Measurements from ENCODE around the gene TBCK. TPM values are rescaled to one million over a fixed set of nuclear protein-coding genes. Genes with fewer than 3 reads are reported as not detected.

The TBCK gene
- polyA plus RNA-seq, result 1 to 10 TPM; 6.0 to 8.2 TPM

DNA sequence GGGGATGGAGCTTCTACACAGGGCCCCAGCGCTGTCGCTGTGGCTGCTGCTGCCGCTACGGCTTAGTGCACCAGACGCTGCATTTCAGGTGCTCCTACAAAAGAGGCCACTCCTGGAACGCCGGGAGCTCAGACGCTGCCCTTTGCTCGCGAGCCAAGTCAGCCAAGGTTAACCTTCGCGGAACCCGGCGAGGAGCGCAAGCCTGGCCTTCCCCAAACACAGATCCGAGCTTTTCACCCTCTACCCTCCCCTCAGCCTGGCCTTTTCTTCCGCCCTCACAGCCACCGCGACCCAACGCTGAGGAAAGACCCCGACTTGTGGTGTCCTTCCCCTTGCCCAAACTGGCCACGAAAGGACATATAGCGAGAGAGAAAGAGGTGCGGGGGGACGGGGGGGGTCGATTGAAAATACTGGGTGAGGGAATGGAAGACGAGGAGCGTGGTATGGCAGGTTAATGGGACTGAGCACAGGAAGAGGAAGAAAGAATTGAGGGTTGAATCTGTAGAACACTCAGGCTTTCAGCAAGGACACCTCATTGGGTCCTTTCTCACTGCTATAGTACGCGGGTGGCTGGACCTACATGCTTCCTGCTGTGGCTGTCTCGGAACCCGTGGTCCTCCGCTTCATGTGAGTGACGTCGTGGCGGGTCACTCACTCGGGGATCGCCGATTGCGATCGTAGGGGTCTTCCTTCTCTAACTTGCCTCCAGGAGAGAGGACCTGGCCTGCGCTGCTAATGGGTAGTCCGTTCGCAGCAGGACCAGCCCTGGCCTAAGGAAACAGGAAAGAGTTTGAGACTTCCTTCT lies at the start of gene TBCK, which contains the start of gene AIMP1:
Gene TBCK, minus strand, starts transcription at position 242 of the 805 bp plus-strand sequence. CDS start 7,249 bp downstream, outside the sequence.
Gene AIMP1, plus strand, starts transcription at position 583 of the 805 bp plus-strand sequence. CDS start 8,460 bp downstream, outside the sequence.
- Histone ChIP-seq H3K4me1 (ENCODE audit: control insufficient read depth in 2 of 2, insufficient read depth in 2 of 2, low read length in 1 of 2) (peaks cover 0 to 2% of the 10 kb centered on the region in 2 donors), H3K27me3 (ENCODE audit: control insufficient read depth in 1 of 2, insufficient read depth in 2 of 2, low read length in 2 of 2) (no peaks in the 10 kb centered on the region), H3K4me3 (ENCODE audit: low read depth in 1 of 2, low read length in 2 of 2) (peak within 1 kb of the TSS; percentile 83 to 93), H3K27ac (ENCODE audit: low read depth in 2 of 2, low read length in 1 of 2) (peak within 1 kb of the TSS; percentile 95 to 100), H3K36me3 (ENCODE audit: control insufficient read depth in 2 of 2, insufficient read depth in 2 of 2, low read length in 1 of 2) (peaks cover 0 to 2% of the 10 kb centered on the region in 2 donors), H3K9me3 (ENCODE audit: control insufficient read depth in 2 of 2, insufficient read depth in 1 of 2, low read depth in 1 of 2, low read length in 1 of 2) (no peaks in the 10 kb centered on the region)
- WGBS, 2 donors, result 0% methylated on average over 44 of the region's 44 CpGs

DNA sequence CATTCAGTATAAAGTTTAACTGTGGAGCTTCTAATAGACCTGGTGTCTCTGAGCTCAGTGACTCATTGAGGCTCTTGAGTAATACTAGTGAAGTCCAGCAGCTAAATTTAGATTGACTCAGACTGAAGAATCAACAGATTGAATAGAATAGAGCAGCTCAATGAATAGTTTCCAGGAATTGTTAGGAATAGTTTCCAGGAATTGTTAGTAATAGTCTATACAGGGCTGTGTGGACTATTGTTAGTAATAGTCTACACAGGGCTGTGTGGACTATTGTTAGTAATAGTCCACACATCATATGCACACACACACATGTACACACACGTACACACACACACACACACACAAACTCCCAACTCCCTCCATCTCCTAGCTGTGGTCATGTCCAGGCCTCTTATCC lies 49.6 kb upstream of the TBCK start:
- Histone ChIP-seq H3K27ac (ENCODE audit: low read depth in 2 of 2, low read length in 1 of 2) (no peak overlapping the region), H3K27me3 (ENCODE audit: control insufficient read depth in 1 of 2, insufficient read depth in 2 of 2, low read length in 2 of 2) (no peaks in the 10 kb centered on the region)
- 67 to 72% methylated on average over 1 of the region's 1 CpG for WGBS, 2 donors

DNA sequence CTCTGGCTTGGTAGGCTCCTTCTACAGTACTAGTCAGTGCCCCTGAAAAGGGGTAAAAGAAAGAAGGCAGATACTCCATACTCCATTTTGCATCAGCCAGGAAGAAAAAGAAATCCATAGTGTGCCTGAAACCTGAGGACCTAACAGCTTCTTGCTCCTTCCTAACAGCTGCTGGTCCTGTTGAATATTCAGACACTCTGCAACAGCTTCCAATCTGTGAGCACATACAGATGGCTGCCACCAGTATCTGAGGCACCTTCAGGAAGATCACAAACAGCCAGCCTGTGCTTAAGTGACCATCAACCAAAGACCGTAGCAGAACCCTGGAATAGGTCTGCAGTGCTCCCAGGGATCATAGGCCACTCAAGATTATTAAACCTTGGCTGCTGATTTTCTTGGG lies 48.3 kb upstream of the TBCK start:
- Histone ChIP-seq H3K9me3 (ENCODE audit: control insufficient read depth in 2 of 2, insufficient read depth in 1 of 2, low read depth in 1 of 2, low read length in 1 of 2) (peaks cover 0 to 2% of the 10 kb centered on the region in 2 donors), H3K36me3 (ENCODE audit: control insufficient read depth in 2 of 2, insufficient read depth in 2 of 2, low read length in 1 of 2) (no peaks in the 10 kb centered on the region), H3K4me3 (ENCODE audit: low read depth in 1 of 2, low read length in 2 of 2) (no peak overlapping the region), H3K27ac (ENCODE audit: low read depth in 2 of 2, low read length in 1 of 2) (no peak overlapping the region), H3K27me3 (ENCODE audit: control insufficient read depth in 1 of 2, insufficient read depth in 2 of 2, low read length in 2 of 2) (no peaks in the 10 kb centered on the region), H3K4me1 (ENCODE audit: control insufficient read depth in 2 of 2, insufficient read depth in 2 of 2, low read length in 1 of 2) (no peaks in the 10 kb centered on the region)
- WGBS, 2 donors, result 79 to 98% methylated on average over 1 of the region's 1 CpG

More for the DNA sequence above, 49.6 kb upstream of the TBCK start:
- no peak overlapping the region for H3K4me3 ChIP-seq (ENCODE audit: low read depth in 1 of 2, low read length in 2 of 2)
- H3K9me3 ChIP-seq (ENCODE audit: control insufficient read depth in 2 of 2, insufficient read depth in 1 of 2, low read depth in 1 of 2, low read length in 1 of 2), result peaks cover 0 to 2% of the 10 kb centered on the region in 2 donors
- H3K4me1 ChIP-seq (ENCODE audit: control insufficient read depth in 2 of 2, insufficient read depth in 2 of 2, low read length in 1 of 2), result no peaks in the 10 kb centered on the region
- no peaks in the 10 kb centered on the region for H3K36me3 ChIP-seq (ENCODE audit: control insufficient read depth in 2 of 2, insufficient read depth in 2 of 2, low read length in 1 of 2)

DNA sequence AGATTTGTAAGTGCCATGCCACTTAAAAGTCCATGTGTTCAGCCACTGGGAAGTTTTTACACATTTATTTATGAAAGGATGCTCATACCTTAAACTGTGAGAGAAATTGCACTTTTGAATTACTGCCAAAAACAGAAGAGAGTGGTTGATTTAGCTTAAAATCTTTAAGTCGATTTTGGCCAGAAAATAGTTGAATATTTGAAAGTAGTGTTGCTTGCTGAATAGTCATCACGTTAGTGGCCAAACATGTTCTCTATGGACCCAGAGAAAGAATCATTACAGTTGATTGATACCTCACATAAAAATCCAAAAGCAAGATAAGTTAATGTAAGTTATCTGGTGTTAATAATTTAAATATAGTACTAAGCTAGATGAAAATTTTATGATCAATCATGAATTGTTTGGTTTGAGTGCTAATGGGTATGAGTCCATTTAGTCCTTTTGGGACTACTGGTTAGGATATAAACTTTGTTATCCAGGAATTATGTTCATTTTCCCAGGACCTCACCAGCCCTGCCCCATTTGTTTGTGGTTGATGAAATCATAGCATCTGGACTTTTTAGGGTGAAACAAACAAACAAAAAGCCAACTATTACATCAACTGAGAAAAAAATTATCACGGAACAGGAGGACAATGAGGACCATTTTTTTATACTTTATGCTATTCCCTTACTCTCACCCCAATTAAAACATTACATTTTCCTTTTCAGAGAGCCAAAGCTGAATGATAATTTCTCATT lies 46.2 kb upstream of the TBCK start:
- Histone ChIP-seq H3K36me3 (ENCODE audit: control insufficient read depth in 2 of 2, insufficient read depth in 2 of 2, low read length in 1 of 2) (no peaks in the 10 kb centered on the region), H3K27me3 (ENCODE audit: control insufficient read depth in 1 of 2, insufficient read depth in 2 of 2, low read length in 2 of 2) (no peaks in the 10 kb centered on the region), H3K9me3 (ENCODE audit: control insufficient read depth in 2 of 2, insufficient read depth in 1 of 2, low read depth in 1 of 2, low read length in 1 of 2) (peaks cover 0 to 2% of the 10 kb centered on the region in 2 donors), H3K4me1 (ENCODE audit: control insufficient read depth in 2 of 2, insufficient read depth in 2 of 2, low read length in 1 of 2) (no peaks in the 10 kb centered on the region), H3K27ac (ENCODE audit: low read depth in 2 of 2, low read length in 1 of 2) (no peak overlapping the region), H3K4me3 (ENCODE audit: low read depth in 1 of 2, low read length in 2 of 2) (no peak overlapping the region)
- WGBS, 2 donors, result 73 to 76% methylated on average over 3 of the region's 3 CpGs

DNA sequence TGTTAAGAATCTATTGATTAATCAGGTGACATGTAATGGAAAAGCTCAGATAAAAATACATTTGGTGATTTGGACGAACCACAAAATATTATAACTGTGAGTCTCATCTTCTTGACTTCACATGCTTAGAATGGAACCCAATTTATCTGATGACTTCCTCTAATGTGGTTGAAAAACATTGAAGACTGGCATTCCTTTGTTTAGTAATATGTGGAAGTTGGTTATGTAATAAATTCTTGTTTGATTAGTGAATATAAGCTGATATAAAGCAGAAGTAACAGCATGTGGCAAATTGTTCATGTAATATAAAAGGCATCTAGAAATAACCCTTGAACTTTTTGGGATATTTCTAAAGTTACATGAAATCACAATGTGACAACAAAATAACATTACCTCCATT lies 42.9 kb upstream of the TBCK start:
- no peaks in the 10 kb centered on the region for H3K4me1 ChIP-seq (ENCODE audit: control insufficient read depth in 2 of 2, insufficient read depth in 2 of 2, low read length in 1 of 2)
- H3K27me3 ChIP-seq (ENCODE audit: control insufficient read depth in 1 of 2, insufficient read depth in 2 of 2, low read length in 2 of 2), result no peaks in the 10 kb centered on the region
- H3K4me3 ChIP-seq (ENCODE audit: low read depth in 1 of 2, low read length in 2 of 2), result no peak overlapping the region
- H3K9me3 ChIP-seq (ENCODE audit: control insufficient read depth in 2 of 2, insufficient read depth in 1 of 2, low read depth in 1 of 2, low read length in 1 of 2), result no peaks in the 10 kb centered on the region
- H3K27ac ChIP-seq (ENCODE audit: low read depth in 2 of 2, low read length in 1 of 2), result no peak overlapping the region
- WGBS, 2 donors, result 79 to 91% methylated on average over 1 of the region's 1 CpG
- H3K36me3 ChIP-seq (ENCODE audit: control insufficient read depth in 2 of 2, insufficient read depth in 2 of 2, low read length in 1 of 2), result no peaks in the 10 kb centered on the region

DNA sequence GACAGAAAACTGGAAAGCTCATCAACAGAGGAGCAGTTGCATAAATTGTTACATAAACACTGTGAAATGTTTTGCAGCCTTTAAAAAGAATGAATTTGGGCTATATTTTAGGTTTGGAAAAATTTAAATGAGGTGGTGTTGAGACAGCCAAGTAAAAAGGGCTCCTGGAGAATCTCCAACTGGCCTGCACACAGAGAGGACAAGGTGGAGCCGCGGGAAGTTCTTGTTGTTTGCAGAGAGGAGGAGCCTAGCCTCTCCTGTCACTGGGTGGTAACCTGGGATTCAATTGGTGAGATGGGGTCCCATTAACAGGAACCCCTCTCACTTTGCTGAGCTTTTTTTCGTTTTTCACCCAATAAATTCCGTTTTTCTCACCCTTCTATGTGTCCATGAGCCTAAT lies 39.2 kb upstream of the TBCK start:
- no peaks in the 10 kb centered on the region for H3K27me3 ChIP-seq (ENCODE audit: control insufficient read depth in 1 of 2, insufficient read depth in 2 of 2, low read length in 2 of 2)
- H3K4me1 ChIP-seq (ENCODE audit: control insufficient read depth in 2 of 2, insufficient read depth in 2 of 2, low read length in 1 of 2), result no peaks in the 10 kb centered on the region
- WGBS, 2 donors, result 54 to 66% methylated on average over 4 of the region's 4 CpGs
- no peak overlapping the region for H3K27ac ChIP-seq (ENCODE audit: low read depth in 2 of 2, low read length in 1 of 2)
- H3K9me3 ChIP-seq (ENCODE audit: control insufficient read depth in 2 of 2, insufficient read depth in 1 of 2, low read depth in 1 of 2, low read length in 1 of 2), result no peaks in the 10 kb centered on the region
- no peak overlapping the region for H3K4me3 ChIP-seq (ENCODE audit: low read depth in 1 of 2, low read length in 2 of 2)
- H3K36me3 ChIP-seq (ENCODE audit: control insufficient read depth in 2 of 2, insufficient read depth in 2 of 2, low read length in 1 of 2), result no peaks in the 10 kb centered on the region

DNA sequence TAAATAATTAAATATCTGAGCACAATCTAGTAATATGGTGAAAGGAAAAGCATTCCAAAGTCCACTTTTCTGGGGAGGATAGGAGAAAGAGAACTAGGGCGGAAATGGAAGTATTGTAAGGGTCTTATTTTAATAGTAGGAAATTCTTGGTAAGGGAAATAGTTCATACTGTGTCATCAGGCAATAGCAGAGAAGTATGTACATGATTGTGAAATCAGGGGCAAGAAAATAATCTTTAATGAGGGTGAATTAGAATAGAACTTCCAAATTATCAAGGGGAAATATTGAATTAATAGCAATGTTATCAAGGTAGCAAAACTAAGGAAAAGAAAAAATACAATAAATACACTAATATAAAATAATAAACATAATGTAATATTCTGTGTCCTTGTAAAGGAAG lies 37.8 kb upstream of the TBCK start:
- Histone ChIP-seq H3K4me3 (ENCODE audit: low read depth in 1 of 2, low read length in 2 of 2) (no peak overlapping the region), H3K27me3 (ENCODE audit: control insufficient read depth in 1 of 2, insufficient read depth in 2 of 2, low read length in 2 of 2) (no peaks in the 10 kb centered on the region), H3K36me3 (ENCODE audit: control insufficient read depth in 2 of 2, insufficient read depth in 2 of 2, low read length in 1 of 2) (no peaks in the 10 kb centered on the region), H3K9me3 (ENCODE audit: control insufficient read depth in 2 of 2, insufficient read depth in 1 of 2, low read depth in 1 of 2, low read length in 1 of 2) (no peaks in the 10 kb centered on the region), H3K4me1 (ENCODE audit: control insufficient read depth in 2 of 2, insufficient read depth in 2 of 2, low read length in 1 of 2) (no peaks in the 10 kb centered on the region), H3K27ac (ENCODE audit: low read depth in 2 of 2, low read length in 1 of 2) (no peak overlapping the region)
- WGBS, 2 donors, result 96 to 100% methylated on average over 1 of the region's 1 CpG

DNA sequence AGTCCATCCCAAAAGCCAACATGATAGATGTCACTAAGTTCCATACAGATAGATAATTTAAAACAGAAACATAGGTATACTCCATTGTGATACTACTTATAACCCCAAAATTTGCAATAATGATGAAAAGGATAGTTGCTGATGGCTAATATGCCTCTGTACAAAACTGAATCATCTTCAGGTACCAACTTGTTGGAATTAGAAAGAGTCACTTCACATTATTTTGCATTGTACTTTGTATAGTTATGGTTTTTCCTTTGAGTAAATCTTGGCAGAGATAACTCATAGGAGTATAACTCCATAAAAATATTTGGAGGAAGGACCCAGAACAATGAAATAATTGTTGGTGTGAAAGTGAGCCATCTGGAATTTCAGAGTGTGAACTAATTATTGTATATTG lies 35.0 kb upstream of the TBCK start:
- H3K4me1 ChIP-seq (ENCODE audit: control insufficient read depth in 2 of 2, insufficient read depth in 2 of 2, low read length in 1 of 2), result no peaks in the 10 kb centered on the region
- H3K4me3 ChIP-seq (ENCODE audit: low read depth in 1 of 2, low read length in 2 of 2), result no peak overlapping the region
- H3K36me3 ChIP-seq (ENCODE audit: control insufficient read depth in 2 of 2, insufficient read depth in 2 of 2, low read length in 1 of 2), result peaks cover 0 to 2% of the 10 kb centered on the region in 2 donors
- no peaks in the 10 kb centered on the region for H3K9me3 ChIP-seq (ENCODE audit: control insufficient read depth in 2 of 2, insufficient read depth in 1 of 2, low read depth in 1 of 2, low read length in 1 of 2)
- H3K27ac ChIP-seq (ENCODE audit: low read depth in 2 of 2, low read length in 1 of 2), result no peak overlapping the region
- no peaks in the 10 kb centered on the region for H3K27me3 ChIP-seq (ENCODE audit: control insufficient read depth in 1 of 2, insufficient read depth in 2 of 2, low read length in 2 of 2)

DNA sequence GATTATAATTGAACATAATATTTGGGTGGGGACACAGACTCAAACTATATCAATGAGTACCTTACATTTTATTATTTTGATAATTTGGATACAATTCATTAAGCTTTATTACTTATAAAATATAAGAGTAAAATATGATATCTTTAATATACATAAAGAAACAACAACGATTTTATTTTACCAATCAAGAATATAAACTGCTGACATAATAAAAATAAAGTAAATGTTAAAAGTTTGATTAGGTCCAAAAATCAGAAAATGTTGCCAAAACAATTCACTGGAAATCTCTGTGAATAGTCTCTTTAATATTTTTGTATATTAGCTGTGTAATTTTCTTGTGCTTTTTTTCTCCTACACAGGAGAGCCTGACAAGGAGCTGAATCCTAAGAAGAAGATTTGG lies 31.2 kb upstream of the TBCK start:
- no peaks in the 10 kb centered on the region for H3K4me1 ChIP-seq (ENCODE audit: control insufficient read depth in 2 of 2, insufficient read depth in 2 of 2, low read length in 1 of 2)
- no peak overlapping the region for H3K27ac ChIP-seq (ENCODE audit: low read depth in 2 of 2, low read length in 1 of 2)
- H3K9me3 ChIP-seq (ENCODE audit: control insufficient read depth in 2 of 2, insufficient read depth in 1 of 2, low read depth in 1 of 2, low read length in 1 of 2), result no peaks in the 10 kb centered on the region
- 90 to 98% methylated on average over 1 of the region's 1 CpG for WGBS, 2 donors
- no peaks in the 10 kb centered on the region for H3K27me3 ChIP-seq (ENCODE audit: control insufficient read depth in 1 of 2, insufficient read depth in 2 of 2, low read length in 2 of 2)
- no peak overlapping the region for H3K4me3 ChIP-seq (ENCODE audit: low read depth in 1 of 2, low read length in 2 of 2)
- peaks cover 0 to 2% of the 10 kb centered on the region in 2 donors for H3K36me3 ChIP-seq (ENCODE audit: control insufficient read depth in 2 of 2, insufficient read depth in 2 of 2, low read length in 1 of 2)

All from esophagus (tissue), 2 donors.